ENCODE results near the gene GNAI3.
A peak's percentile ranks its signal among the peaks of the same experiment; 100 is the strongest.

Gene GNAI3

DNA sequence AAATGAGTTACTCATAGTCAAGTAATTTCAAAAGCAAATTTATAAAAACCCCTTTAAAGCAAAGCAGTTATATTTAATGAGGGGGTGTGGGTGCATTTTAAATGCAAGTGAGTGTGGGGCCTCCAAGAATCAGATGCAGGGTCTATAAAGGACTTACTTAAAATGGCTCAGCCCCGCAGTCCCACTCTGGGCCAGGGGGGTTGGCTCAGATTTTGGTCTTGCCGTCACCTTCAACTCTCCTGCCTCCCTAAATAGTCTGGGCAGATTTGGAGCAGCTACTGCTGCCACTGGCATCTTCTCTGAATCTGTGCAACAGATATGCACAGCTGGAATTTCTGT, 87.4 kb downstream of the GNAI3 start:
- ChIA-PET CTCF (interaction anchor here (1.2 to 16.8 kb wide), 8 partner anchors 10 to 348 kb away, joined by 4 to 370 read pairs (median 10); partner anchors contain the start of gene AHCYL1), POLR2A (no interaction called here)
- TF ChIP-seq, protein P1, sequence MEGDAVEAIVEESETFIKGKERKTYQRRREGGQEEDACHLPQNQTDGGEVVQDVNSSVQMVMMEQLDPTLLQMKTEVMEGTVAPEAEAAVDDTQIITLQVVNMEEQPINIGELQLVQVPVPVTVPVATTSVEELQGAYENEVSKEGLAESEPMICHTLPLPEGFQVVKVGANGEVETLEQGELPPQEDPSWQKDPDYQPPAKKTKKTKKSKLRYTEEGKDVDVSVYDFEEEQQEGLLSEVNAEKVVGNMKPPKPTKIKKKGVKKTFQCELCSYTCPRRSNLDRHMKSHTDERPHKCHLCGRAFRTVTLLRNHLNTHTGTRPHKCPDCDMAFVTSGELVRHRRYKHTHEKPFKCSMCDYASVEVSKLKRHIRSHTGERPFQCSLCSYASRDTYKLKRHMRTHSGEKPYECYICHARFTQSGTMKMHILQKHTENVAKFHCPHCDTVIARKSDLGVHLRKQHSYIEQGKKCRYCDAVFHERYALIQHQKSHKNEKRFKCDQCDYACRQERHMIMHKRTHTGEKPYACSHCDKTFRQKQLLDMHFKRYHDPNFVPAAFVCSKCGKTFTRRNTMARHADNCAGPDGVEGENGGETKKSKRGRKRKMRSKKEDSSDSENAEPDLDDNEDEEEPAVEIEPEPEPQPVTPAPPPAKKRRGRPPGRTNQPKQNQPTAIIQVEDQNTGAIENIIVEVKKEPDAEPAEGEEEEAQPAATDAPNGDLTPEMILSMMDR (IDR thresholded peaks at IDR 0.05; ENCODE audit: control extremely low read depth, extremely low read depth, low read depth, missing control alignments): no peak
- DNase-seq (ENCODE audit: extremely low spot score): no peak

DNA sequence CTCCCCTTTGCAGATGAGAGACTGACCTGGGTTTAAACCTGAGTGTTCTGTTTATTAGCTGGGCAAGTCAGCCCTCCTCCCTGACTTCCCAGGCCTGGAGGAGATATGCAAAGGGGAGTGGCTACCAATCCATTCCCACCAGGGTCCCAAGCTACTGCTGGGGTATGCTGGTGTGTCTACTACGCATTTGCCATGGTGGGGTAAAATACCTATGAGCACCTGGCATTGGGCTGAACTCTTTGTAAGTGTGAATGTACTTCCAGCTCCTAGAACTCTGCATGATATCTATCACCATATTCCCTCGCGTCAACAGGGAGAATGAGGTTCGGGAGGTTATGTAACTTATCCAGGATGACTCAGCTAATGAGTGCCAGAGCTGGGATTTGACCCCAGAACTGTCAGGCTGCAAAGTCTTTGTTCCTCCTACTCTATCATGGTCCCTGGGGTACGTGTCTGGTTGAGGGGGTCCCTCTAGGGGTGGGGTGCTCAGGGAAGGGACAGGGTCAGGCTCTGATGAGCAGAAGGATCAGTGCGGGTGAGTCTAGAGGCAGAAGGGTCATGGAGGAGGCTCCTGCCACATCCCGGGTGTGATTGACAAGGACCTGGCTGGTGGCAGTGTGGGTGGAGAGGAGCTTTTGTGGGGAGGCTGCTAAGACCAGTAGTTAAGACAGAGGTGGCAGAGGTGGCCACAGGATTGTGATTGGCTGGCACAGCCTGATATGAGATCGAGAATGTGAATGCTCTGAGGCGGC, 88.0 kb downstream of the GNAI3 start:
- DNase-seq (ENCODE audit: extremely low spot score): no peak
- ChIA-PET POLR2A (no interaction called here), CTCF (interaction anchor here (1.0 to 16.8 kb wide), 11 partner anchors 10 to 418 kb away, joined by 3 to 370 read pairs (median 7); partner anchors contain the start of gene AHCYL1)
- TF ChIP-seq, protein P1 (IDR thresholded peaks at IDR 0.05; ENCODE audit: control extremely low read depth, extremely low read depth, low read depth, missing control alignments): no peak

DNA sequence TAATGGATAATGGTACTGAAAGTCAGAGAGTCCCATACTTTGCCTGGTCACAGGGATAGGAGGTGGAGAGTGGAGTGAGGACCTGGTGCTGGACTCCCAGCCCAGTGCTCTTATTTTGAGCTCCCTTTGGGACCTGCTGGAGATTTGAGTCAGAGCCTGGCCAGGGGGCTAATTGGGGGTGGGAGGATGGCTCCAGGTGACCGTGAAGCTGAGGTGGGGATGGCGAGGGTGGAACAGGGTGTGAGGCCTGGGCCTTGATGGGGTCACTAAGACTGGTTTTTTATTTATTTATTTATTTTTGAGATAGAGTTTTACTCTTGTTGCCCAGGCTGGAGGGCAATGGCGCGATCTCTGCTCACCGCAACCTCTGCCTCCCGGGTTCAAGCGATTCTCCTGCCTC, 89.0 kb downstream of the GNAI3 start:
- TF ChIP-seq, protein P1 (IDR thresholded peaks at IDR 0.05; ENCODE audit: control extremely low read depth, extremely low read depth, low read depth, missing control alignments): no peak
- ChIA-PET POLR2A (no interaction called here), CTCF (interaction anchor here (1.0 to 16.8 kb wide), 11 partner anchors 8 to 417 kb away, joined by 3 to 370 read pairs (median 10); partner anchors contain the start of genes AHCYL1, AMPD2, GNAT2 and GSTM4)
- no peak for DNase-seq (ENCODE audit: extremely low spot score)

DNA sequence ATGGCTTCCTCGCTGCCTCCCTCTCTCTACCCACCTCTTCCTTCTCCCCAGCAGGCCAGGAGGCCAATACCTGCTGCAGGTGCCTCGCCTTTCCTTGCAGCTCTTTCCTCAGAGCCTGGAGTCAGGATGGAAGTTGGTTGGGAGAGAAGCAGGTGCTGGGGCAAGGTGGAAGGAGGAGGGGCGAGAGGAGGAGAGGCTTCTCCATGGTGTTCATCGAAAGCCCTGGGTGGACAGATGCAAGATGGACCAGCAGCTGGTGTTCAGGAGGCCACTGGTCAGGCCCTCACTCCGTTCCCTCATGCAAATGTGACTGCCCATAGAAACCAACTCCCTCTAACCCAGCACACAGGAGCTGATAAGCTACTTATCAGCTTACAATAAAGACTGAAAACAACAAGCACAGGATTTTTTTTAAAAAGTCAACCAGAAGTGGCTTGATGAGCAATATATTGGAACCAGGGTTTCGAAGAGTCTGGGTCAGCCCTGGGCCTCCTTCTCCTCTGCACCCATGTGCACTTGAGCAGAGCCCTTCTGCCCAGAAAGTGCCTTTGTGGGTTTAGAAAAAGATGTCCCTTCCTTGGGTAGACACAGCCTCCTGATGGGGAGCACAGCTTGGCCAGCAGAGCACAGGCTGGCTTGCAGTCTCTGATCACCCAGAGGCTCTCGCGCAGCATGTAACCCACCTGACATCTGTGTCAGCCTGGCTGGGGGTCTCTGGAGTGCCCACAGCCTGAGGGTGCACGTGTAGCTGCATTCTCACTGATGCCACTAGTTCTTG, 90.8 kb downstream of the GNAI3 start:
- TF ChIP-seq, protein P1 (IDR thresholded peaks at IDR 0.05; ENCODE audit: control extremely low read depth, extremely low read depth, low read depth, missing control alignments): no peak
- ChIA-PET CTCF (interaction anchor here (0.7 to 16.8 kb wide), 63 partner anchors 11 to 449 kb away, joined by 3 to 370 read pairs (median 7); partner anchors contain the start of genes AHCYL1, AMPD2, GNAI3 and GNAT2), POLR2A (interaction anchor here (0.6 to 1.2 kb wide), 2 partner anchors 14 to 32 kb away, joined by 4 to 6 read pairs; no protein-coding TSS in a partner anchor)
- no peak for DNase-seq (ENCODE audit: extremely low spot score)

DNA sequence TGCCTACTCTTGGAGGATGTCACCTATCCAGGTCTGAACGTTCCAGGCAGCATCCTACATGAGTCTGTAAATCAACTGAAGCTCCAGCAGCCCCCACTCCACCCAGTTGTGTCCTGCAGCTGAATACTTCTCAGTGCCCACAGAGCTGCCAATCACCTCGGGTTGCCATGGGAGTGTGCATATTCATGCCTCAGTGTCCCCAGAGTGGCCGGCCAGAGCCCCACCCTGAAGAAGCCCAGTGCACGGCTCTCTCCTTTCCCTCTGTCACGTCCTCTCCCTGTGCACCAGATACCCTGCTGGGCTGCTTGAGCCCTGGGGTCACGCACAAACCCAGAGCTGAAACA, 91.4 kb downstream of the GNAI3 start:
- ChIA-PET POLR2A (interaction anchor here (1.1 to 1.8 kb wide), 3 partner anchors 15 to 344 kb away, joined by 4 to 5 read pairs (median 5); partner anchors contain the start of genes AHCYL1 and GNAI3), CTCF (interaction anchor here (0.5 to 16.8 kb wide), 95 partner anchors 11 to 477 kb away, joined by 3 to 370 read pairs (median 4); partner anchors contain the start of genes AHCYL1, AMPD2, ATXN7L2 and GNAI3)
- DNase-seq (ENCODE audit: extremely low spot score): no peak
- TF ChIP-seq, protein P1 (IDR thresholded peaks at IDR 0.05; ENCODE audit: control extremely low read depth, extremely low read depth, low read depth, missing control alignments): no peak

DNA sequence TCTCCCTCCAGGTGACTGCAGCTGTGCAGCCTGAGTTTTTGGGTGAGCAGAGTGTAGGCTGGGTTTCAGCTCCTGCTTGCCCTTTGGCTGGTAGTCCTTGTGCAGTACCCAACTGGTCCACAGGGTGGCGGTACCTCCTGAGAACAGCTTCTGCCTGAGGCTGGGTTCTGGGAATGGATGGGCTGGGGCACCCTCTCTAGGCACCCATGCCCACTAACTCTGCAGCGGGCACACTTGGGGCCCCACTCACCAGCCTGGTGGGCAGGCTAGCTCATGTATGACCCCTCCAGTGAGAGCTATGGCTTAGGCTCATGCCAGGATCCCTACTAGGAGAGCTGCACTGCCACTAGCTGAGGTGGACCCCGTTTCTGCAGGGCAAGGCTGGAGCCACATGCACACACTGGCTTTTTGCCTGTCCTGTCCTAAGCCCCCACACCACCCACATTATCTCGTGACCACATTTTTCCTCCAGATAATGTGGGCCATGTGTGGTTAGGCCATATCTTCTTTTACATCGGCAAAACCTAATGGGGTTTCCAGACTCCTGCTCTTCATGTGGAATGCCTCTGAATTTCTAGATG, 92.0 kb downstream of the GNAI3 start:
- POLR2A ChIA-PET: interaction anchor here (1.1 to 1.8 kb wide), 3 partner anchors 15 to 344 kb away, joined by 4 to 5 read pairs (median 5); partner anchors contain the start of genes AHCYL1 and GNAI3

More for the DNA sequence above, 92.0 kb downstream of the GNAI3 start:
- TF ChIP-seq, protein P1 (IDR thresholded peaks at IDR 0.05; ENCODE audit: control extremely low read depth, extremely low read depth, low read depth, missing control alignments): peak; percentile 96
- CTCF ChIA-PET: interaction anchor here (0.5 to 16.8 kb wide), 97 partner anchors 10 to 477 kb away, joined by 3 to 370 read pairs (median 4); partner anchors contain the start of genes AHCYL1, AMPD2, ATXN7L2 and GNAI3
- peak; percentile 77 for DNase-seq (ENCODE audit: extremely low spot score)
